Measurements from ENCODE around the gene HOXD10. TPM values are rescaled to one million over a fixed set of nuclear protein-coding genes. Genes with fewer than 3 reads are reported as not detected.

The HOXD10 gene
- total RNA-seq, 1 donor, result not detected

GRCh38 chr2:176080540-176081375 is 35.8 kb upstream of the HOXD10 start:
- Histone ChIP-seq H3K27ac (ENCODE audit: low read depth, low read length) (no peak overlapping the region), H3K36me3 (ENCODE audit: insufficient read depth, low read length) (no peaks in the 10 kb centered on the region), H3K27me3 (ENCODE audit: insufficient read depth, low read length) (peaks cover 97% of the 10 kb centered on the region), H3K4me2 (ENCODE audit: insufficient read depth, low read length) (peak overlapping the region; percentile 43), H3K4me3 (ENCODE audit: insufficient read depth, low read length) (peak overlapping the region; percentile 30), H3K4me1 (ENCODE audit: insufficient read depth, low read length) (no peaks in the 10 kb centered on the region), H2AFZ (ENCODE audit: low read length) (no peak overlapping the region), H3K79me2 (ENCODE audit: insufficient read depth, low read length) (no peaks in the 10 kb centered on the region), H4K20me1 (ENCODE audit: insufficient read depth, low read length) (no peaks in the 10 kb centered on the region), H3K9me3 (ENCODE audit: low read depth, low read length) (no peaks in the 10 kb centered on the region)
- TF ChIP-seq CTCF (IDR thresholded peaks at IDR 0.05; ENCODE audit: extremely low read depth, low read depth, low read length), result no peak
- DNase-seq (ENCODE audit: insufficient read length, low spot score, missing footprints), result peak; percentile 68

- Histone ChIP-seq H3K4me2 (ENCODE audit: insufficient read depth, low read length) (no peak overlapping the region), H4K20me1 (ENCODE audit: insufficient read depth, low read length) (no peaks in the 10 kb centered on the region), H3K4me3 (ENCODE audit: insufficient read depth, low read length) (no peak overlapping the region), H3K27me3 (ENCODE audit: insufficient read depth, low read length) (peaks cover 97% of the 10 kb centered on the region), H3K4me1 (ENCODE audit: insufficient read depth, low read length) (no peaks in the 10 kb centered on the region), H2AFZ (ENCODE audit: low read length) (no peak overlapping the region), H3K9me3 (ENCODE audit: low read depth, low read length) (no peaks in the 10 kb centered on the region), H3K27ac (ENCODE audit: low read depth, low read length) (no peak overlapping the region), H3K79me2 (ENCODE audit: insufficient read depth, low read length) (no peaks in the 10 kb centered on the region), H3K36me3 (ENCODE audit: insufficient read depth, low read length) (no peaks in the 10 kb centered on the region)
- TF ChIP-seq CTCF (IDR thresholded peaks at IDR 0.05; ENCODE audit: extremely low read depth, low read depth, low read length), result no peak
- peak; percentile 85 for DNase-seq (ENCODE audit: insufficient read length, low spot score, missing footprints)
Observed at GRCh38 chr2:176081376-176081836, 35.2 kb upstream of the HOXD10 start.

GRCh38 chr2:176081837-176082524 is 34.6 kb upstream of the HOXD10 start:
- Histone ChIP-seq H3K4me2 (ENCODE audit: insufficient read depth, low read length) (no peak overlapping the region), H3K4me3 (ENCODE audit: insufficient read depth, low read length) (no peak overlapping the region), H3K79me2 (ENCODE audit: insufficient read depth, low read length) (no peaks in the 10 kb centered on the region), H3K27me3 (ENCODE audit: insufficient read depth, low read length) (peaks cover 97% of the 10 kb centered on the region), H3K36me3 (ENCODE audit: insufficient read depth, low read length) (no peaks in the 10 kb centered on the region), H3K4me1 (ENCODE audit: insufficient read depth, low read length) (no peaks in the 10 kb centered on the region), H3K27ac (ENCODE audit: low read depth, low read length) (no peak overlapping the region), H4K20me1 (ENCODE audit: insufficient read depth, low read length) (no peaks in the 10 kb centered on the region), H2AFZ (ENCODE audit: low read length) (no peak overlapping the region), H3K9me3 (ENCODE audit: low read depth, low read length) (no peaks in the 10 kb centered on the region)
- peak; percentile 93 for DNase-seq (ENCODE audit: insufficient read length, low spot score, missing footprints)
- no peak for TF ChIP-seq CTCF (IDR thresholded peaks at IDR 0.05; ENCODE audit: extremely low read depth, low read depth, low read length)

- TF ChIP-seq CTCF (IDR thresholded peaks at IDR 0.05; ENCODE audit: extremely low read depth, low read depth, low read length), result no peak
- Histone ChIP-seq H3K4me3 (ENCODE audit: insufficient read depth, low read length) (no peak overlapping the region), H4K20me1 (ENCODE audit: insufficient read depth, low read length) (no peaks in the 10 kb centered on the region), H3K36me3 (ENCODE audit: insufficient read depth, low read length) (no peaks in the 10 kb centered on the region), H3K79me2 (ENCODE audit: insufficient read depth, low read length) (no peaks in the 10 kb centered on the region), H3K4me1 (ENCODE audit: insufficient read depth, low read length) (no peaks in the 10 kb centered on the region), H2AFZ (ENCODE audit: low read length) (no peak overlapping the region), H3K27me3 (ENCODE audit: insufficient read depth, low read length) (peaks cover 97% of the 10 kb centered on the region), H3K9me3 (ENCODE audit: low read depth, low read length) (no peaks in the 10 kb centered on the region), H3K27ac (ENCODE audit: low read depth, low read length) (no peak overlapping the region), H3K4me2 (ENCODE audit: insufficient read depth, low read length) (no peak overlapping the region)
- peak; percentile 79 for DNase-seq (ENCODE audit: insufficient read length, low spot score, missing footprints)
Observed at GRCh38 chr2:176082525-176082823, 34.1 kb upstream of the HOXD10 start.

Measured in osteoblast (primary cell).